GM19099 (cell line): ENCODE measurements around the gene ELOVL6.

Source experiments
- POLR2A ChIP-seq: IDR thresholded peaks from 3 replicates; pipeline ENCODE4 v1.6.1; 2011; ENCODE audit warnings: low read depth; ENCODE audit not compliant: insufficient read length; ENCODE audit errors: extremely low read depth

Gene ELOVL6

GRCh38 chr4:110119880-110120279 is 78.5 kb downstream of the ELOVL6 start:
- TF ChIP-seq POLR2A: no peak

- no peak for TF ChIP-seq POLR2A
Measured at GRCh38 chr4:110119337-110119736, 79.1 kb downstream of the ELOVL6 start.

- TF ChIP-seq POLR2A: no peak
Measured at GRCh38 chr4:110112056-110112455, 86.4 kb downstream of the ELOVL6 start.

- no peak for TF ChIP-seq POLR2A
Measured at GRCh38 chr4:110109455-110109854, 89.0 kb downstream of the ELOVL6 start.

- TF ChIP-seq POLR2A: no peak
Measured at GRCh38 chr4:110108960-110109359, 89.5 kb downstream of the ELOVL6 start.

- TF ChIP-seq POLR2A: no peak
Measured at GRCh38 chr4:110108422-110108821, 90.0 kb downstream of the ELOVL6 start.

- no peak for TF ChIP-seq POLR2A
Measured at GRCh38 chr4:110107866-110108265, 90.5 kb downstream of the ELOVL6 start.

- TF ChIP-seq POLR2A: no peak
Measured at GRCh38 chr4:110106931-110107296, 91.5 kb downstream of the ELOVL6 start.

GRCh38 chr4:110104661-110105060 is 93.8 kb downstream of the ELOVL6 start:
- no peak for TF ChIP-seq POLR2A

GRCh38 chr4:110099638-110100037 is 98.8 kb downstream of the ELOVL6 start:
- TF ChIP-seq POLR2A: no peak

GRCh38 chr4:110096405-110096804 is 102.0 kb downstream of the ELOVL6 start:
- TF ChIP-seq POLR2A: no peak

GRCh38 chr4:110092646-110093045 is 105.8 kb downstream of the ELOVL6 start:
- TF ChIP-seq POLR2A: no peak

GRCh38 chr4:110091434-110092140 is 106.8 kb downstream of the ELOVL6 start:
- no peak for TF ChIP-seq POLR2A

GRCh38 chr4:110088670-110089069 is 109.7 kb downstream of the ELOVL6 start:
- TF ChIP-seq POLR2A: no peak

- TF ChIP-seq POLR2A: no peak
Measured at GRCh38 chr4:110087070-110087708, 111.2 kb downstream of the ELOVL6 start.

- TF ChIP-seq POLR2A: no peak
Measured at GRCh38 chr4:110085131-110085530, 113.3 kb downstream of the ELOVL6 start.

- no peak for TF ChIP-seq POLR2A
Measured at GRCh38 chr4:110084154-110084553, 114.3 kb downstream of the ELOVL6 start.

GRCh38 chr4:110075891-110076290 is 122.5 kb downstream of the ELOVL6 start:
- no peak for TF ChIP-seq POLR2A
